ENCODE data around the gene RAB44.
A peak's percentile ranks its signal among the peaks of the same experiment; 100 is the strongest.
"Not testable (repeated sequence)": the region's sequence is repeated elsewhere in the genome, so short reads cannot be mapped to it uniquely, and the experiment has no call there.

The RAB44 gene

GRCh38 chr6:36717231-36717825 is 19.7 kb downstream of the RAB44 start:
- no peak for DNase-seq

GRCh38 chr6:36717871-36718540 is 20.4 kb downstream of the RAB44 start:
- DNase-seq, result no peak

- no peak for DNase-seq
Observed at GRCh38 chr6:36718560-36718959, 20.9 kb downstream of the RAB44 start.

- DNase-seq, result no peak
Observed at GRCh38 chr6:36719126-36719525, 21.5 kb downstream of the RAB44 start.

GRCh38 chr6:36720251-36721141 is 22.9 kb downstream of the RAB44 start:
- no peak for DNase-seq

GRCh38 chr6:36721369-36722140 is 23.9 kb downstream of the RAB44 start:
- DNase-seq, result no peak

GRCh38 chr6:36722365-36722764 is 24.7 kb downstream of the RAB44 start:
- DNase-seq, result no peak

GRCh38 chr6:36722879-36723278 is 25.3 kb downstream of the RAB44 start:
- DNase-seq, result no peak

GRCh38 chr6:36723992-36724391 is 26.4 kb downstream of the RAB44 start:
- not testable (repeated sequence) for DNase-seq

GRCh38 chr6:36724514-36725390 is 27.1 kb downstream of the RAB44 start:
- DNase-seq, result peak; percentile 75

- no peak for DNase-seq
Observed at GRCh38 chr6:36725581-36725980, 28.0 kb downstream of the RAB44 start.

- DNase-seq, result peak; percentile 82
Observed at GRCh38 chr6:36727505-36728021, 29.9 kb downstream of the RAB44 start.

GRCh38 chr6:36728289-36729160 is 30.9 kb downstream of the RAB44 start:
- DNase-seq, result no peak

GRCh38 chr6:36729161-36729524 is 31.5 kb downstream of the RAB44 start:
- no peak for DNase-seq

GRCh38 chr6:36730424-36731380 is 33.1 kb downstream of the RAB44 start:
- no peak for DNase-seq

GRCh38 chr6:36731622-36732310 is 34.1 kb downstream of the RAB44 start:
- DNase-seq, result no peak

GRCh38 chr6:36733300-36733699 is 35.7 kb downstream of the RAB44 start:
- no peak for DNase-seq

- no peak for DNase-seq
Observed at GRCh38 chr6:36734486-36735060, 36.9 kb downstream of the RAB44 start.

Measured in NCI-H82 (cell line).